HG03558 (cell line): ENCODE data around the gene TLE3.
"Not testable (repeated sequence)": the region's sequence is repeated elsewhere in the genome, so short reads cannot be mapped to it uniquely, and the experiment has no call there.

Experiments used
- ATAC-seq: cut with Tn5 transposase; IDR thresholded peaks from one replicate; pipeline ENCODE4 v1.9.1; 2021; ENCODE audit warnings: moderate number of reproducible peaks; ENCODE audit not compliant: unreplicated experiment; ENCODE audit errors: extremely low read depth

Gene TLE3

DNA sequence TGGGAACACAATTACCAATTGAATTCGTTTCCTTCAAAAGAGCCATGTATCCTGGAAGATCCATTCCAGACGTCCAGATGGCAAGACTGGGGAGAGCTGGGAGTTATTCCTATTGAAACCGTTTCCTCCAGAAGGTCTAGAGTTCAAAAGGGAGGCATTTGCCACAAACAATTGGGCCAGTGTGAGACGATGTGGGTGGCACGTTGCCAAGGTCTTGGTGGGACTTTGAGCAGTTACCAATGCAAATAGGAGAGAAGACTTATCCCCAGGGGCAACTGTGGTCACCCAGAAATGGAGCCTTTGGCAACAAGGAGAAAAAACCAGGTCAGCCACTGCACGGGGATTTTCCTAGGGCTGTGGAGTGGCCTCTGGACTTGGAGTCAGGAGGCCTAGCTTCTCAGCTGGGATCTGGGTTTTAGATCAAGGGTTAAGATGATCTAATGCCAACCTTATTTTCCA, 29.6 kb upstream of the TLE3 start:
- no peak for ATAC-seq

DNA sequence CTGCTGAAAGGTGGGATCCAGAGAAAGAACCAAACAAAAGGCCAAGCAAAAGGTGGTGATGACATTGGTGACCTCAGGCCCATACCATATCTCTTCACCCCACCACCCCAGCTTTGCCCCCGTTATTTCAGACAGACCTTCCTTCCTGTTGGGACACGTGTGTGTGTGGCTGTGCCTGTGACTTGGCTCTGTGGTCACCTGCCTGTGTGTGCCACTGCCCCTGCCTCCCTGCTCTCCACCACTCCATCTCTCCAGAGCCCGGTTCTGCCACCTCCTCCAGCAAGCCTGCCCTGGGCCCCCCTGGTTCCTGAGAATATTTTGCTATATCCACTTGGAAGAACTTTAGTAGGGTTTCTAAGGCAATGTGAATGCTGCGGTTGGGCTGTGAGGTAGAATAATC, 28.6 kb upstream of the TLE3 start:
- no peak for ATAC-seq

DNA sequence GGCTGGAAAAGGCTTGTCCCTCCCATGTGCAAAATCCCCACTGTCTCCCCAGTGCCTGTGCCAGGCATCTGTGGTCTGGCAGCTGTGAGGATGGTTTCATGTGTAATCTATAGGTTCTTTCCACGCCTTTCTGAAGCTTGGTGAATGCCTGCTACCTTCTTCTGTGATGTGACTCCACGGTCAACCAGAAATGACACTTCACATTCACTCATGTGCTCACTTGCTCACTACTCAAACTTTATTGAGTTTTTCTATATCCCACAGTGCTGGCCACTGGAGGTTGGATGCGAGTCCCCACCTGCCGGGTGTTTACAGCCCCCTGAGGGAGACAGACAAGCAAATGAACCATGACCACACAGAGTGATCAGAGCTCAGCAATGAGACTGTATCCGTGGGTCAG, 27.9 kb upstream of the TLE3 start:
- no peak for ATAC-seq

DNA sequence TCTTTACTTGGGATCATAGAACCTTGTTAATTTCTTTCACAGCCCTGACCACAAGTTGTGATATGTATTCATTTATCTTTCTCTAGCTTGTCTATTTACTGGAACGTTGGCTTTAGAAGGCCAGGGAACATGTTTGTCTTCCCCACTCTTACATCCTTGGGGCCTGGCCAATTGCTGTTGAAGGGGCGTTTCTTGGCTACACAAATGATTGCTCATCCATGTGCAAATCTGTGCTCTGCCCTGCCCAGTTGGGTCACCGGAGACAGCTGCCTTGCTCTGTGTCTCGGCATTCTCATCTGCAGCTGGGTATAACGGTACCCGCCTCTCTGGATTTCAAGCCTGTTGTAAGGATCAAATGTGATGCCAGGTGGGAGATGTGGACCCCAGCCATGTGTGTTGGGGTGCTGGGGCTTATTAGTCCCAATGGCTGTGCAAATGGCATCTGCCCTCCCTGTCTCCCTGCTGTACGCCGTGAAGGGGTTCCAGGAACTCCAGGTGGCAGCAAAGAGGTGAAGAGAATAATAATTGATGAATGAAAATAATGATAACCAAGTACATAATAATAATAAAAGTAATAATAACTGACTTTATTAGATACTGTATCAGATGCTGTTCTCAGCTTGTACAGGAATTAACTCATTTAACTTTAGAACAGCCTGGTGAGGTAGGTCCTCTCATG, 24.0 kb upstream of the TLE3 start:
- no peak for ATAC-seq

DNA sequence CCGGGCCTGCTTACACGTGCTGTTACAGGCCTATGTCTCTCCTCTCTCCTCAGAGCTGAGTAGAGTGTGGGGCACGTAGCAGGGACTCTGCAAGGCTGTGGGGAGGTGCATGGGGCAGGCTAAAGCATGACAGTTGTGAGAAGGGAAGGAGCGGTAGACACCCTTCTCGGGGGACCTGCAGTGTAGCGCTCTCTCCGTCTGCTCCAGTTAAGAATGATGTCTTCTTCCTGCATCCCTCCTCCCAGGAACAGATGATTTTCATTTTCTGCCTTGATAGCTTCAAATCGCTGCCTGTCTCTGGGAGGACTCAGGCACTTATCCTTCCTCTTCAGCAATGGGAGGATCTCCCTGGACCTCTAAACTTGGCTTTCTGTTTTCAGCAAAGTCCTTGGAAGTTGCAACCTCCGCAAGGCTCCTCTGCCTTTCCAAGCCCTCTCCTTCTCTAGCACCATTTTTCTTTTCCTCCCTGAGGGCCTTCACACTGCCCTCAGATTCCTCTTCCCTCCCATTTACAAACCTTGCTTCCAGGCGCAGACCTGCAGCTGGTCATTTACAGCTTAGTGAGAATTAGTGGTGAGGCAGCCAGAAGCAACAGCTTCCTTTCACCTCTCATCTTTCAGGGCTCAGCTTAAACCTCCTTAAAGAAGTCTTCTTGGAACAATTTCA, 23.4 kb upstream of the TLE3 start:
- no peak for ATAC-seq

DNA sequence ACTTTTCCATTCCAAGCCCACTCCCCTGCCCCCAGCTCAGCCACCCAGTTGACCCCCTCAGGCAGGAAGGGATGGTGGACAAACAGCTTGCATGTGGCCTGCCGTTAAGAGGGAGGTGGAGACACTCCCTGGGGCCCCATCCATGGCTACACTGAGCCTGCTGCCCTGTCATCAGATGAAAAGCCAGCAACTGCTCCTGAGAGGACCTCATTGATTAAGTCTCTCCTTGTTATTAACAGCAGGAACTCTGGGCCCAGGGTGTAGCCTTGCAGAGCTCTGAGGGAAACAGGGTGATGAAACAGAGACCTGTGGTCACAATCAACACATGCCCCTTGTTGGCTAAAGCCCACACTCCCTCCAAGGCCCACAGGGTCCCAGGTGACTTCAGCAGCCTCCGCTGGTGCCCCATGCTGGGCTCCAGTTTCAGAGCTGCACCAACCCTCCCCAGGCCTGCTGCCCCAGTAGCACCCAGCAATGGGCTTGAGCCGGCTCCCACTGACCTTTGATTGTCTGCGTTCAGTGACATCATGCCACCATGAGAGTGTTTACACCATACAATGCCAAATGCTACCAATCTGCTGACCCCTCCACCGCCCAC, 22.3 kb upstream of the TLE3 start:
- no peak for ATAC-seq

DNA sequence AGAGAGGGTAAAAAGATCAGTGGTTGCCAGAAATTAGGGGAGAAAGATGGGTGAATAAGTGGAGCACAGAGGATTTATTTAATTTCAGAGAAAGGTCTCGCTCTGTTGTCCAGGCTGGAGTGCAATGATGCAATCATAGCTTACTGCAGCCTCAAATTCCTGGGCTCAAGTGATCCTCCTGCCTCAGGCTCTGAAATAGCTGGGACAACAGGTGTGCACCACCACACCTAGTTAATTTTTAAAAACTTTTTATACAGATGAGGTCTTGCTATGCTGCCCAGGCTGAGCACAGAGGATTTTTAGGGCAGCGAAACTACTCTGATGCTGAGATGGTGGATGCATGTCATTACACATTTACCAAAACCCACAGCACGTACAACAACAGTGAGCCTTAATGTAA, 20.9 kb upstream of the TLE3 start:
- no peak for ATAC-seq

DNA sequence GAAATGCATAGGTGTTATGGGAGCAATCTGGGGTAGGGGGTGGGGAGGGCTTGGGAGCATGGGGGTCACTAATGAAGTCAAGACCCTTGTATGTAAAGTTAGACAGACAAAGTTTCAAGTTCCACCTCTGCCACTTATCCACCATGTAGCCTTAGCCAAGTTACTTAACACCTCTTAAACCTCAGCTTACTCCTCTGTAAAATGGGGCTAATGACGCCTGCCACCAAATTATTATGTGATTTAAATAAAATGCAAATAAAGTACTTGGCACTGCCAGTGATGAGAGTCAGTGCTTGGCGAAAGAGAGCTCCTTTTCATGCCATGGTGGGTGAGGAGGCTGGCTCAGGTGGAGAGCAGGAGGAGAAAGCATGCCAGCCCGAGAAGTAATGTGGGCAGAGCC, 18.6 kb upstream of the TLE3 start:
- no peak for ATAC-seq

DNA sequence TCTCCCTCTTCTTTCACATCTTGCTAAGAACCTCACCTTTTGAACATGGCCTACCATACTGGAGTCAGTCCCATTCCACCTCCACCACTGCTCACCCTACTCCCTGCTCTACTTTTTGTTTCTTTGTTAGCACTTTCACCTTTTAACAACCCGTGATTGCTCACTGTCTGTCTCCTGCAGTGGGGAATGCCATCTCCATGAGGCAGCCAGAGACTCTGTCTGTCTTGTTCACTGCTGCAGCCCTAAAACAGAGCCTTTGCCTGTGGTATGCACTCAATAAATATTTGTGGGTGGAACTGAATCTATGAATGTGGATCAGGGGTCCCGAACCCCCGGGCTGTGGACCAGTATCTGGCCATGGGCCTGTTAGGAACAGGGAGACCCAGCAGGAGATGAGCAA, 16.5 kb upstream of the TLE3 start:
- no peak for ATAC-seq

DNA sequence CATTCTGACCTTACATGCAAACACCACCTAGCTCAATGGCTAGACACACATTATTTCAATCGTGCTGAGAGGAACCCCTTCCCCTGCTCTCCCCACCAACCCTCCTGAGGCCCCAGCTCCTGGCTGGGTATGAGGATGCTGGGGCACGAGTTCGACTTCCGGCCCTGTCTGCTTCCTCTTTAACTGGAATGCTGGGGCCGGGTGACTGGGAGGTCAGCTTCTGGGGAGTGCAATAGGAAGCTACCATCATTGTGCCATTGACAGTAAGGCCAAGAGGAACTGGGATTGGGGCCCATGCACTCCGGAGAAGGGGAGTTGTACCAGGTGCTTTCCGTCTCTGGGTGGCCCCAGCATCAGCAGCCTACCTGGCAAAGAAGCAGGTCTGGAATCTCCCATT, 15.6 kb upstream of the TLE3 start:
- no peak for ATAC-seq

DNA sequence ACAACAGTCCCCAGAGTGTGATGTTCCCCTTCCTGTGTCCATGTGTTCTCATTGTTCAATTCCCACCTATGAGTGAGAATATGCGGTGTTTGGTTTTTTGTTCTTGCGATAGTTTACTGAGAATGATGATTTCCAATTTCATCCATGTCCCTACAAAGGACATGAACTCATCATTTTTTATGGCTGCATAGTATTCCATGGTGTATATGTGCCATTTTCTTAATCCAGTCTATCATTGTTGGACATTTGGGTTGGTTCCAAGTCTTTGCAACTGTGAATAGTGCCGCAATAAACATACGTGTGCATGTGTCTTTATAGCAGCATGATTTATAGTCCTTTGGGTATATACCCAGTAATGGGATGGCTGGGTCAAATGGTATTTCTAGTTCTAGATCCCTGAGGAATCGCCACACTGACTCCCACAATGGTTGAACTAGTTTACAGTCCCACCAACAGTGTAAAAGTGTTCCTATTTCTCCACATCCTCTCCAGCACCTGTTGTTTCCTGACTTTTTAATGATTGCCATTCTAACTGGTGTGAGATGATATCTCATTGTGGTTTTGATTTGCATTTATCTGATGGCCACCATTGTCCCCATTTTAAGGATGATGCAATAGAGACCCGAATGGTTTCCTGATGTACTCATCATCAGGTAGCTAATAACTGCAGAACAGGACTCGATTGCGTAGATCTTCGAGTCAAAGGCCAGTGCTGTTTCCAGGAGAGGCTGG, 15.0 kb upstream of the TLE3 start:
- not testable (repeated sequence) for ATAC-seq

DNA sequence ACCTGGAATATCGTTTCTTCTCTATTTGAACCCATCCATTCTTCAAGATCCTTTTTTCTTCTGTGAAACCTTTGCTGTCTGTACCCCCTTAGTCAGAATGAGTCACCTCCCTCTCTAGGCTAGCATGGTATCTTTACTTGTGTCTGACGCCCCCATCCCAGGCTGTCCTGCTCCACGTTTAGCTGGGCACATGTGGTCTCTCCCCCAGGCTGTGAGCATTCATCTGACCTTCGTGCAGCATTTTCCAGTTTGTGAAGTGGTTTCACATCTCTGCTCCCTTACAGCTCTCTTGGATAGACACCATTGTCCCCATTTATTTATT, 14.3 kb upstream of the TLE3 start:
- ATAC-seq = no peak

DNA sequence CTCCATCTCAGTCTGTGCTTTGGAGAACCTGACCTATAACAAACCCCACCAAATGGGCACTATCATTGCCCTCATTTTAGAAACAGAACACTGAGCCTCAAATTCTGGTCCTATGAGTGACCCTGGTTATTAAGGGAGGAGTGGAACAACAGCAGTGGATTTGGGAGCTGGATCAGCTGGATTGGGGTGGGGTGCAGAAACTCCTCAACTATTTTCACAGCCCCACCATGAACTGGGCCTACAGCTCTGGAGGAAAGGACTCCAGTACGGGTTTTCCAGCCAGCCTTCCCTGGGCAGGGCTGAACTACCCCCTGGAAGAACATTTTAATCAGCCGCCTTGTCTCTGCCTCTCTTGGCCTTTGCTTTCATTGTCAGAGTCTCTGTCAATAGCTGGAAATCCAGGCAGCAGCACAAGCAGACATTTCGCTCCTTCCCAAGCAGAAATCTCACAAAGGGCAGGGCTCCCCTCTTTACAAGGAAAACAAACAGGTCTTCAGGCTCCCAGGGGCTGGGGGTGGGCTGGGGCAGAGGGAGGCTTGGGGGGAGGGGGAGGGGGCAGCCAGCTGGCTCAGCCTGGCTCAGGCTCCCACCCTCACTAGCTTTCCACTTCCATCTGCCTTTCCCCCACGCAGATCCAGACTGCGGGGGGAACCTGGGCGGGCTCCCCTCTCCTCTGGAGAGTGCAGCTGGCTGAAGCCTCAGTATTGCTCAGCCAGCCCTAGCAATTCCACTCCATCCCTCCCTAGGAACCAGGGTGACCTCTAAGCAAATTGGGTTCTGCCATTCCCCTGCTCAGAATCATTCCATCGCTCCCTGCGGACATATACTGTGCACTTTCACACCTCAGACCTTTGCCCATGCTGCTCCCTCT, 13.7 kb upstream of the TLE3 start:
- ATAC-seq = no peak

DNA sequence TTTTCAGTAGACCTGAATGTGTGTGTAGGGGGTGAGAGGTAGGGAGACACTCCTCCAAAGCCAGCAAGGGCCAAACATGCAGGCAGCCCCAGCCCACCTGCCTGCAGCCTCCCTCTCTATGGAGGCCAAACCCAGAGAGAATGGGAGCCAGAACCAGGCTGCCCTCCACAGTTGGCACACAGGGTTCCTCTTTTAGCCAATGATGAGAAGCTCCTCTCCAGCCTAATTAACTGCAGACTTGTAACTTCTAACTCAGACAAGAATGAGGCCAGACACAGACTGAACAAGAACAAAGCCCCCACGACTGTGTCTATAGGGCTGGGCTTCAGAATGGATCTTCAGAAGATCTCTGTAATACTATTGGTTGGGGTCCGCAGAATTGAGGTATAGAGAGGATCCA, 12.3 kb upstream of the TLE3 start:
- no peak for ATAC-seq

DNA sequence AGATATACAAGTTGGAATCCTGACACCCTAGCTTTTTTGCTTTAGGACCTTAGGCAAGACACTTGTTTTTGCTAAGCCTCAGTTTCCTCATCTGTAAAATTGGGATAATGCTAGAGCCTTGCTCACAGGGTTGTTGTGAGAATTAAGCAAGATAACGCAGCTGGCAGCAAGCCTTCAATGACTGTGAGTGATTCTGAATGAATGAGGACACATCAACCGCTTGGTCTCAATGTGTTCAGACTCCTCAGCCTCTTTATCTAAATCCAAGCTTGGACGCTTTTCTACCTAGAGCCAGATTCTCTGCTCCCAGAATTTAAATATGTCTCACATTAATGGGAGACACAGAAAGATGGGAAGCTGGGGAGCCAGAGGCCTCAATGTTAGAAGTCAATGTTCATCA, 11.8 kb upstream of the TLE3 start:
- no peak for ATAC-seq

DNA sequence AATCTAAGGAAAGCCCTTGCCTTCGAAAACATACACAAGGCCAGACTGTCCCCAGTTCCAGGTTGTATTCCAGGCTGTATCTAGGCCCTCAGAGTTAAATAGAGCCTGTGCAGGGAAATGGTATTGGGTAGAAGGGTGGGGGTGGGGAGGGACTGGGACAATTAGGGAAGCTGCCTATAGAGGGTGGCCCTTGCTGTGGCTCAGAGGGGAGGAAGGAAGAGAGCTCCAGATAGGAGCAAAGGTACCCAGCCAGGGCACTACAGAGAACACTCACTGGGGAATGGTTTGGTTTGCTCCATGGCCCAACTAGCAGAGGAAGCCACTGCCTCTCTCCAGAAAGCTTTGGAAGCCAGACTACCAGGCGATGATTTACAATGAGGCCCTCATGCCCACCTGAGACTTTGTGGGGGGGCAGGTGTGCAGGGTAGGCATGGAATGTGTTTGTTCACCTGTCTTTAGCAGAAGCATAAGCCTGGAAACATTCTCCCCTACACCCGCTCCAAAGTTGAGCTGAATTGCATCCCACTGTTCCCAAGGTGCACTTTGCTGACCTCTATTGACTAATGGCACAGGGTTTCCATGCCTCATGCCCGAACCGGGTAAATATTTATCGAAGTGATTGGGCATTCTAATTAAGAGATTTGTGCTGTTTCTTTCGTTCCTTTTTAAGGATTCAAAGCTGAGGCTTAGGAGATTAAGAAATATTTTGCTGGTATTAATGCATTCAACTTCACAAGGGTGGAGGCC, 6.3 kb upstream of the TLE3 start:
- no peak for ATAC-seq

DNA sequence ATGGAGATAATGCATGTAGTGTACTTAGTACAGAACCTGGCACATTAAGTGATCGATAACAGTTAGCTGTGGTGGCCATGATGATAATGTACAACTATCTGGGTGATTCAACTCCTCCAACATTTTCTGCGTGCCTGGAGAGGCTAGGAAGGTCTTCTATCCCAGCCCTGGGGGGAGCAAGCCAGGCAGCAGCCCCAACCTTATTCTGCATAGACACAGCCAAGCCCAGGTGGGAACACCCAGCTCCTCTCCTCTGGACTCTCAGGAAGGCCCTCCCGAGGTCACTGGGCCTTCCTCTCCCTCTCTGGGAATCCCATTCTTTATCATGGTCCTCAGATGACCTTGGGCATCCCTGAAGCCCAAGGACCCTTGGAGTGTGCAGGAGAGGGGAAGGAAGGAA, 5.1 kb upstream of the TLE3 start:
- ATAC-seq = no peak

DNA sequence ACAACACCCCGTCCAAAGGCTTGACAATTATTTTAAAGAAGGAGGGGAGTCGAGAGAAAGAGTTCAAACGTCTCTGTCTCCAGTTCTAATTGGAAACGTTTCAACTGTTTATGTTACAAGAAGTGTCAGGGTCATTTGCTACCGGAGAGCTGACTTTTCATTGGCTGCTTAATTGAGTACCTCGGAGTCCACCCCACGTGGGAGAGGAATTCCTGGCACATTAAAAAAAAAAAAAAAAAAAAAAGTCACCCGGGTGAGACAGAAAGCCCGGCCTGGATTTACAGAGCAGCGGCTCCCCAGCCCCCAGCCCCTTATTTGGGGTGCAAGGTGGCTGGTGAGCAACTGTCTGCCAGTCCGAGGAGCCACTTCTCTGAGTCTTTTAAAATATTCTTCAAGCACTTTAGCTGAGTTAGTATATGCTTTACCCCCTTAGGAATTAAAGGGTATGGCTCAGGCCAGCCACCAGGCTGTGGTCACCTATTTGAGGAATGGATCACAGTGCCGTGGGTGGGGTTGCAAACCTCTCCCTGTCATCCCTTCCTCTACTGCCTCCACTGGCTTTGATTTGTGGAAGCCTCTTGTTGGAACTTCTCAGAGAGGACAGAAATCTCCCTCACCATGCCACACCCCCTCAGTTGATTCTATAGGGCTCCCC, 3.9 kb upstream of the TLE3 start:
- ATAC-seq = no peak
